NCI-H748 treated with DMSO at 0.1 percent for 48 hours (cell line): ENCODE measurements around the gene FGFR4.

Experiments used
- DNase-seq: peaks from one replicate; lab custom pipeline; 2025; lab: John Stamatoyannopoulos, UW

Gene FGFR4

DNA sequence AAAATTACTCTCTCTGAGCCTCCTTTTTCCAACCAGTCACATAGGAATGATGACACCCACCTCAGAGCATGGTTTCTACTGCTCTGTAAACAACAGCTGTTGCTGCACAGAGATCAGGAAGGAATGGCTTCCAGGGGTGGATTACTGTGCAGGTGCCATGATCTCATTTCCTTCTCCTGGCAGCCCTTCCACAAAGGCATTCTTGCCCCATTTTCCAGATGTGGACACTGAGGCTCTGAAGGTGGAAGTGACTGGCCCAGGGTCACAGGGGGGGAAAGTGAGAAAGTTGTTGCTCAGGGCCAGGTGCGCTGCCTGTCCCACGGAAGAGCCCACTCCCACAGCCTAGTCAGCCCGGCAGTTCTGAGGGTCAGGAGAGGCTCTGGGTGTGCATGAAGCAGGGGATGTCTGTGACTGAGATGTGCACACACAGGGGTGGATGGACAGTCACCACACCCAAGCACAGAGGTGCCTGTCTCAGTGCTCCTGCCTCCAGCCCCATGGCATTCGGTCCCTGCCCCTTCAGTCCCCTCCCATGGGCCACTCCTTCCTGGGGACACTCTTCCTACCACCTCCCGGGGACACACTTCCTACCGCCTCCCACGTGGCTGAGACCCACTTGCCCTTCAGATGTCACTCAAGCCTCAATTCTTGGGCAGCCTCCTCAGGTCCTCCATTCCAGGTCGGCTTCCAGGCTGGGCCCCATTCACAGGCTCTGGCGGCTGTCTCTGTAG, 17.0 kb downstream of the FGFR4 start:
- no peak for DNase-seq

DNA sequence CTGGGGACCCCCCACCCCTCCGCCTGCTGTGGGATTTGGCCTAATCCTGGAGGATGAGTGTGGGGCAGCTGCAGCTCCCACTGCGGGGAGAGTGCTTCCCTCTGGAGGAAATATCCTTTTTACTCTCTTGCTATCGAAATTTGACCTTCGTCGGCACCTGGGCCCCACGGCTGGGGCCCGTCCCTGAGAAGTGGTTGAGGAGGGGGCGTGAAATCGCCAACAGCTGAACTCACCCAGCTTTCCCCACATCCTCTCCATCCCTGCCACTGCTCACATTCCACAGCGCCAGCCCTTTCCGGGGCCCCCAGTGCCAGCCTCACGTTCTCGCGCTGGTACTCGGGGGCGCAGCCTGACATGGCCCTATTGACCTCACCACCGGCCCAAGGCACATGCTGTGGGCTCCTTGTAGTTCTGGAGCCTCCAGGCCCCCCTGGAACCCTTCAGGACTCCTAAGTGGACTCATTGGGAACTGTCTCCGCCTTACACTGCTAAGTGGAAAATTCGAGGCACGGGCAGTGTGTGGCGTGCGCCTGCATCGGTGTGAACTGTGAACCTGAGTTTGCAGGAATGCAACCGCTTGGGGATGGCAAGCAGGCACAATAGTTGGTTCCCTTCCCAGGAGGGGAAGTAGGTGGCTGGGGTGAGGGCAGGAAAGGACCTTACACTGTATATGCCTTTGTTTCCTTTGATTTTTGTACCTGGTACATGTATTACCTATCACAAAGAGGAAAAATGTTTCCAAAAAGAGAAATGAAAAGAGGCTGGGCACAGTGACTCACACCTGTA, 19.2 kb downstream of the FGFR4 start:
- no peak for DNase-seq

DNA sequence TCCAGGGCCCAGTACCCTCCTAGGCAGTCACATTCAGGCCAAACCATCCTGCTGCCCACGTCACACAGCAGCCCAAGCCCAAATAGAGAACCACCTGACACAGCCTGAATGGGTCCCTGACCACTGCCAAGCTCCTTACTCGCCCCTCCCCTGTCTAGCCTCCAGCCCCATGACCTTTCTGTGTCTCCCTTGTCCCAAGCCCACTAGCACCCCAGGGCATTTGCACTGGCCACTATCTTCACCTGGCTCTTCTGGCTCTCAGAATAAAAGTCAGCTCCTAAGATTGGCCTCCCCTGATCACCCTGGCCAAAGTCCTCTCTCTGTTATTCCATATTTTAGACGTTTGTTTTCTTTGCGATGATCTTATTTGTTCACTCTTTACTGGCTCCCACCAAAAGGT, 20.4 kb downstream of the FGFR4 start:
- DNase-seq: no peak

DNA sequence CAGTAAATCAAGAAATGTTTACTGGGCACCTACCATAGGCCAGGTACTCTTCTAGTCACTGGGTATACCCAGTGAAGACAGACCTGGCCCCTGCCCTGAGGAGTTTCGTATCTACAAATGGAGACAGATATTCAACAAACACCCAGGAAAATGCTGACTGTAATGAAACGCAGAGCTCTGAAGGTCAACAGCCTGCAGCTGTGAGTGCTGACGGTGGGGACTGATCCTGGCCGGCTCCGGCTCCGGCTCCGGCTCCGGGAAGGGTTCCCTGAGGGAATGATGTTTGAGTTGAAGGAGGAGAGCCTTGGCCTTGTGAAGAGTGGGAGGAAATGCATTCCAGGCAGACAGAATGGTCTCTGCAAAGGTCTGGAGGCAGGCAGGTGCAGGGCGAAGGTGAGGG, 23.1 kb downstream of the FGFR4 start:
- no peak for DNase-seq

DNA sequence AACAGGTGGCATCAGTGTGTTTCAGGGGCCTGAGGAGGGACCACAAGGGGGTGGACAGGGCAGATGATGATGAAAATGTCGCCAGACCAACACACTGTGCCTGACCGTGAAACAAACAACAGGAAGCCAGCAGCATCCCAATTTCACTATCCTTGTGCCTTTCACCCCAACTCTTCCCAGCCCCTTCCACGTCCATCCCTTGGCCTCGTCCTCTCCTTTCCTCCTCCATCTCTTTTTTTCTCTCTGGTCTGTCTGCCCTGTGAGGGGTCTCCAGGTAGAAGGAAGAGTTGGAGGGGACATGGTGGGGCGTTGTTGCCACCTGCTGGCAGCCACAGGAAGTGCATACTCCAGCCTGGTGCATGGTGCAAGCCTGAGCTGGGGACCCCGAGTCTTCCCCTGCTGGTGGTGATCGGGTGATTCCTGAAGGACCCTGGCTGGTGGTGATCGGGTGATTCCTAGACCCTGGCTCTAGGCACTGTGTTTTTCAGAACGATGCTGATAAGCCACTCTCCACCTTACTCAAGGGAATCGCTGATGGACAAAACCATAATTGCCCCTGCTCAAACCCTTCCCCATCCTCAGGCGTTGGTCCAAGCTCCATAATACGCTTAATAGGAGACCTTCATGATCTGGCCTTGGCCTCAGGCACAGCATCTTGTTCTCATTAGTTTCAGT, 25.1 kb downstream of the FGFR4 start:
- DNase-seq: peak; percentile 47

DNA sequence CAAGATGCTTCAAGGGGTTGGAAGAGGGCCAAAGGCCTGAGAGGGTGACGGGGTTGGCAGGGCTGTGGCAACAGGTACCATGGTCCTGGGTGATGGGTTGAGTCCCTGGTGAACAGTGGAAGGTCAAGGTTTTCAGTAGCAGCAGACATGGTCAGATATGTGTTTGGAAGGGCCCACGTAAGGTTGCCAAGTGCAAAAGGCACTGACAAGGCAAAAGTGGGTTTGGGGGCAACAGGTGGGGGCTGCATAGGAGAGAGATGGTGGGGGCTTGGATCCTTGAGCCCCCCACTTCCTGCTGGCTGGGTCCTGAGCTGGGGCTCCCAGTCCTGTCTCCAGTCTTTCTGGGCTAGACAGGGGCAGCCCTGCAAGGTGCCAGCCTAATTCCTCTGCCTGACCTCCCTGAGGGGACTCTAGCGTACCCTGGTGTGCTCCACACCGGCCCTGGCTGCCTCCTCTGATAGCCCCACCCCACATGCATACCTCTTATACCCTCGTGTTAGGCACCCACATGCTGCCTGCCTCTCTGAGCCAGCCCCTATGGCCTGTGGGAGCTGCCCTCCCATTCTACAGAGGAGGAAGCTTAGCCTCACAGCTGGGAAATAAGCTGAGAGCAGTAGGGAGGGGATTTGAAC, 26.0 kb downstream of the FGFR4 start:
- DNase-seq: no peak

DNA sequence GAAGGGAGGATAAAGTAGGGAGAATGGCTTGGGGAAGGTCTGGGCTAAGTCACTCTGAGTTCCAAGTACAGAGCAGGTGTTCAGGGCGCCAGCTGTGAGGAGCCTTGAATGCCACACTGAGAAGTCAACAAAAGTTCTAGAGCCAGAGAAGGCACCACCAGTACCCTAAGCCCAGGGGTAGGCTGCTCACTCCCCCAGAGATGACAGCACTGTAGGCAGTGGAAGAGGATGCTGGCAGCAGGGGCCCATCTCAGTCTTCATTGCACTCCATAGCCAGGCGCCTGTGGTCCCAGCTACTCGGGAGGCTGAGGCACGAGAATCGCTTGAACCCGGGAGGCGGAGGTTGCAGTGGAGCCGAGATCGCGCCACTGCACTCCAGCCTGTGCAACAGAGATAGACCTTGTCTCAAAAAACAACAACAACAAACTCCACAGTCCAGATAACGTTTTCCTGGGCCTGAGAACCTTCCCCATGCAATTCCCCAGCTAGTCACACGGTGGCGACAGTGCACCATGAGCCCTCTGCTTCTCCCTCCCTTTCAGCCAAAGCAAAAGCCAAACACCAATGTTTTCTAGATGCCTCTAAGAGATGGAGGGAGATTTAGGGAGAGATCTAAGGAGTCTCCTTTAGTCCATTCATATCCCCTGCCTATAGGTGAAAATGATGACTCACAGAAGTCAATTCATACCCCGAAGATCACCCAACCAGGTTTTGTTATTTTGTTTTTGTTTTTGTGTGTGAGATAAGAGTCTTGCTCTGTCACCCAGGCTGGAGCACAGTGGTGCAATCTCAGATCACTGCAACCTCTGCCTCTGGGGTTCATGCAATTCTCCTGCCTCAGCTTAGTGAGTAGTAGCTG, 27.1 kb downstream of the FGFR4 start:
- peak; percentile 74 for DNase-seq

DNA sequence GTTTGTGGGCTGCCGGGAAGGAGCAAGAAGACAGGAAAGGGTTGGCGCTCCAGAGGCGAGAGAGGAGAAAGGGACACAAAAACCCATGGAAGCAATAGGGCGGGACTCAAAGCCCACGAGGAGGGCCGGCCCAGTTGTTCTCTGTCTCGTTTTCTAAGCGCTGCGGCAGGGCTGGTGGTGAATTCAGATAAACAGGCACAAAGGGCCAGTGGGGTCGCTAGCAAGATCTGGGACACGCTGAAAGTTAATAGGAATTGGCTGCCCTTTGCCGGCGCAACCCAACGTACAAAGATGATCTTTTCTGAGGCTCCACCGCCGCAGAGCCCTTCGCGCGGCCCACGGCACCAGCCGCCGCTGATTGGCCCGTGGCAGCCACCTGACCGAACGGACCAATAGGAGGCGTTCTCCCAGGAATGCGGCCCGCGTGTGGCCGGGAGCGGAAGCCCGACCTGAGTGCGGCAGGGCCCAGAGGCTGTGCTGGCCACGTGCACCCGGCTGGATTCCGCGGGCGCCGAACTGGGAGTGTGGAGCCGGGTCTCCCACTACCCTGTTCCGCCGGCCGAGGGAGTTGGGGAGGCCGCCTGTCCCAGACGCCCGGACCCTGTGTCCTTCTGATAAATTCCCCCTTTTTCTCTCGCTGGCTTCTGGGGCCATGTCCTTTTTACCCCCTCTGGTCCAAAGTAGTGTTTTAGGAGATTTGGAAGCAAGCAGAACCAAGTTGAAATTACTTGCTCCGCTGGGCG, 30.1 kb downstream of the FGFR4 start:
- DNase-seq: no peak

DNA sequence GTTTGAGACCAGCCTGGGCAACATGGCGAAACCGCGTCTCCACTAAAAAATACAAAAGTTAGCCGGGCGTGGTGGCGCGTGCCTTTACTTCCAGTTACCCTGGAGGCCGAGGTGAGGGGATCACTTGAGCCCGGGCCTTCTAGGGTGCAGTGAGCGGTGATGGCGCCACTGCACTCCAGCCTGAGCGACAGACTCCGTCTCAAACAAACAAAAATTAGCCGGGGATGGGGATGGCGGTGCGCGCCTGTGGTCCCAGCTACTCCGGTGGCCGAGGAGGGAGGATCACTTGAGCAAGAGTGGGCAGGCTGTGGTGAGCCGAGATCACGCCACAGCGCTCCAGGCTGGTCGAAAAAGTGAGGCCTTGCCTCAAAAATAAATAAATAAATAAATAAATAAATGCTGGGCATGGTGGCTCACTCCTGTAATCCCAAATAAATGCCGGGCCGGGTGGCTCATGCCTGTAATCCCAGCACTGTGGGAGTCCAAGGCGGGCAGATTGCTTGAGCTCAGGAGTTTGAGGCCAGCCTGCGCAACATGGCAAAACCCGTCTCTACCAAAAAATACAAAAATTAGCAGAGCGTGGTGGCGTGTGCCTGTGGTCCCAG, 30.8 kb downstream of the FGFR4 start:
- DNase-seq: no peak

DNA sequence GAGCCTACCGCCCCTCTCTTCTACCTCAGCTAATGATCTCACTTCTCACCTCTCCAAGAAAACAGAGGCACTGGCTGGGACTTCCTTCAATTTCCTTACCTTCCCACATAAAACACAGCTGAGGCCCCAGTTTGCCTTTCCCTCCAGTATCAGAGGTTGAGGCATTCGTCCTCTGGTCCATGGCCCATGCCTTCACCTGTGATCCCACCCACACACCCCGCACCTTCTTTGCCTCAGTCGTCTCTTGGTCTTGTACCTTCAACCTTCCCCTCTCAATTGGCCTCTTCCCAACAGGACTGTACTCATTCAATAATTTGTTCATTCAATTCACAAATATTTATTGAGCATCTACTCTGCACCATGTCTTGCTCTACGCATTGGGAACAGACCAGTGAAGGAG, 35.9 kb downstream of the FGFR4 start:
- DNase-seq: no peak

DNA sequence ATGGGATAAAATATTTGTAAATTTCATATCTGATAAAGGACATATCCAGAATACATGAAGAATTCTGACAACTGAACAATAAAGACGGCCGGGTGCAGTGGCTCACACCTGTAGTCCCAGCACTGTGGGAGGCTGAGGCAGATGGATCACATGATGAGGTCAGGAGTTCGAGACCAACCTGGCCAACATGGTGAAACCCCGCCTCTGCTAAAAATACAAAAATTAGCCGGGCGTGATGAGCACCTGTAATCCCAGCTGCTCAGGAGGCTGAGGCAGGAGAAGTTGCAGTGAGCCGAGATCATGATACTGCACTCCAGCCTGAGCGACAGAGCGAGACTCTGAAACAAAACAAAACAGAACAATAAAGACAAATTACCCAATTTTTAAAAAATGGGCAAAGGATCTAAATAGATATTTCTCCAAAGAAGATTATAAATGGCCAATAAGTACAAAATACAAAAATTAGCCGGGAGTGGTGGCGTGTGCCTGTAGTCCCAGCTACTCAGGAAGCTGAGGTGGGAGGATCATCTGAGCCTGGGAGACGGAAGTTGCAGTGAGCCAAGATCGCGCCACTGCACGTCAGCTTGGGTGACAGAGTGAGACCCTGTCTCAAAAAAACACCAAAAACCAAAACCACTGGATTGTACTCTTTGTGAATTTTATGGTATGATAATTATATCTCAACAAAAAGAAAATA, 37.2 kb downstream of the FGFR4 start:
- no peak for DNase-seq

DNA sequence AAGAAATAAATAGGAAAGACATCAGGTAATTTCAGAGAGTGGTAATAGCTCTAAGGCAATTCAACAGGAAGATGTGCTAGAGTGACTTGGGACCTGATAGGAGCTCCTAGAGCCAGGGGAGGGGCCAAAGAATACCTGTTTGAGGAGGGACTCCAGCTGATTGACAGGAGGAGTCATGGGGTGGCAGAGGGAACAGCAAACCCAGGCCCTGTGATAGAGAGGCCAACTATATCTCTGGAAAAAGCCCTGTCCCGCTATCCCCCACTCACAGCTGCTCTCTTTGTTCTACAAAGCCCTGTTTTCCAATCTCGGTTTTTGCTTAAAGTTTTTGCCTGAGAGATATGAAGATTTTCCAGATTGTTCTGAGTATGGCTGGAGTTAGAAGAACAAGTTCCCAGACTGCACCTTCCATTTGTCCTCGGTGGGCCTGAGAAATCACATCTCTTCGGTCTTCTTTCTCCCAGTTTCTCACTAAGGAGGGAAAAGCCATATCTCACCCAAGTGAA, 37.8 kb downstream of the FGFR4 start:
- no peak for DNase-seq

DNA sequence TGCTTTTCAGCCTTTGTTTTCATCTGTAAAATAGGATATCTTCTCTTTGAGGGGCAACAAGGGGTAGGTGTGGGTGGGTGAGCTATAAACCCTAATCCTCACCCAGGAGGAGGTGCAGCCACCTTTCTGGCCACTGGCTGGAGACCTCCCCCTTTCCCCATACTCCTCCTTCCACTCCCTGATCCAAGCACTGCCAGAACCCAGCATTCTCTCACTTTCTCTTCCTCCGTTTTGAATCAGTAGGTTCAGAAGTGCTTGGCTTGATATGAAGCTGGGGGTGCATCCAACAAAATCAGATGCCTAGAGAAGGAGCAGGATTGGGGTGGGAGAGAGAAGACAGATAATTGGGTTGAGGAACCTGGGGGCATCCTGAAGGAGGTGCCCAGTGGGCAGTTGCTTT, 40.1 kb downstream of the FGFR4 start:
- DNase-seq: no peak

DNA sequence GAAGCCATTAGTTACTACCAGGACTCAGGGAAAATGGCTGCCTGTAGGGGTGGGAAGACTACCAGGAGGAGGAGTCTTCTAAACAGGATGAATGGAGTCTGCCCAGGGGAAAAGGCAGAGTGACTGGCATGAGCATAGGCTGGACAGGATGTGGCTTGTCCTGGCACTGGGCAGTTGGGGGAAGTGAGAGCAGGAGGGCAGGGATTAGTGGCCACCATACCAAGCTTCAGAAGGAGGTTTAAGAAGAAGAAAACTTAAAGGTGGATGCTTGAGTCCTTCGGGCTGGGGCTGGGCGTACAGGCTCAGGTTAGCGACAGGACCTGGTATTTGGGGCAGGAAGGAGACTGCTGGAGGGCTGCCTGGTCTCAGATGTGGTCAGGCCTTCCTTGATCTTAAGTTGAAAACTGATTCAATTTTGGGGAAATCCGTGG, 41.9 kb downstream of the FGFR4 start:
- DNase-seq: no peak

DNA sequence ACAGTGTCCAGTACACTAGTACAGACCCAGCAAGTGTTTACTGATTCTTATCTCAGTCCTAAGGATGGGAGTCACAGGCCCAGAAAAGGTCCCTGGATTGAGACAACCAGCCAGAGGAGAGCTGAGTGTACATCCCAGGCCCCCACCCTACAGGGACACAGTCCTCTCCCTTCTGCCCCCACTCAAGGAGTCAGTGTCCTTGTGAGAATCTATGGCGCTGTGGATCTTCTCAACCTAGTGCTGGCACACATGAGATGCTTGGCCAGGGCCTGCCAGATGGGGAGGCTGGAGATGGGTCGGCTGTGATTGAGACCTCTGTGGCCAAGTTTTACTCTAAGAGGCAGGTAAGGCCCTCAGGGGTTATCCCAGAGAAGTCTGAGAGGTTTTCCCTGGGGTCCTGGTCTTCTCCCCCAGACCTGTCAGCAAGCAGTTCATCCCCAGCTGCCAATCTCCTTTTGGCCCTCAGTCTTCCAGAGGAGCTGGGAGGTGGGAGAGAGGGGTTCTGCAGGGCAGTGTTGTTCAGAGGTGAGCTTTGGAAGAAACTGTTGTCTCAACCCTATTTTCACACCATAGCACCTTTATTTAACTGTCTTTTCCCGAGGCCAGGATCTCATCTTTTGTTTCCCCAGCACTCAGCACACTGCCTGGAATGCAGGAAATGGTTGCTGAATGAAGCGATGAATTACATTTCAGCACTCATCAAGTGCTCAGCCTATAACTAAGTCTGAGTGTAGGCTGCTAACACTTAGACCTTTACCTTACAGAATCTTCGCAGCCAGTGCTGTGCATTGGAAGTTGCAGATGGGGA, 43.7 kb downstream of the FGFR4 start:
- no peak for DNase-seq

DNA sequence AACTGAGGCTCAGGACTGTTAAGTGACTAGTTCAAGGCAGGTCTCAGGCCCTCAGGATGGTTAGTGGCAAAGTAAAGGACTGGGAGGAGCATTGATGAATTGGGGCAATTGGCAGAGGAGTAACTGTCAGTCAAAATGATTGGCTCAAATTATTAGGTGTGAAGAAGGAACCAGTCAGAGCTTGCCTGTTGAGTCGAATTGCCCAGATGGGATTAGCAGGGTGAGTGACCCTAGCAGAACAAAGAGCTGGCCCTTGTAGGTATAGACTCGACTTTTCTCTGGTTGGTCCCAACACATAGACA, 44.3 kb downstream of the FGFR4 start:
- no peak for DNase-seq

DNA sequence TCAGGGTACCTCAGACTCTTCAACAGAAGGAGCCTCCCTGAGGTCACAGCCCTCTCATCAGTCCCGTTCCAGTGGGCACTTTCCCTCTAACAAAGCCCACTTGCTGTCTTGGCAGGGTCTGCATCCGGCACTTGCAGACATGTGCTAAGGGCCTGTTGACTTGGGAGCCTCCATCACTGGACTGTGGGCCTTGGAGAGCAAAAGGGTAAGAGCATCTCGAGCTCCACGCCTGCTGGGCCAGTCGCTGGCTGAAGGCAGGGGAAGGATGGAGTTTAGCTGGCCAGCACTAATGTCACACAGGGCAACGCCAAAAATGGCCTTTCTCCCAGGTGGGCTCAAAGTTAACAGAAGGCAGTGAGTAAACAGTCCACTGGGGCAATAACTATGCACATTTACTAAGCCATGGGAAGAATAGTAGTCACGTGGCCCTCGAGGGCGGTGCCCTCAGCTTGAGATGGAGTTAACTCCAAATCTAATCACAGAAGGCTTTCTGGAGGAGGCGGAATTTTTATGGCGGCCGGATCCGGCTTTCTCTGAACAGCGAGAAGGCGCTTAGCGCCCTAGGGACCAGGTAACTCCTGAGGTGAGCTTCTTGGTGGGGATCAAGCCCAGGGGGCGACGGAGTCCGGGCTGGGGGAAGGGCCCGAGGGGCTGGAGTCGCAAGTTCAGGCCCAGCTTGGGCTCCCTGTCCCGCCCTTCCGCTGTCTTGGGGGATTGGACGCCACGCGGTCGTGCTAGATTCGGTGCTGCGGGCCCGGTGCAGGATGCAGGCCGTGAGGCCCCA, 44.8 kb downstream of the FGFR4 start:
- no peak for DNase-seq
